Glomerular endothelial cell (primary cell): ENCODE data around the gene AGTR2. TPM values are rescaled to one million over a fixed set of nuclear protein-coding genes. Genes with fewer than 3 reads are reported as not detected.
A peak's percentile ranks its signal among the peaks of the same experiment; 100 is the strongest.
"Not testable (repeated sequence)": the region's sequence is repeated elsewhere in the genome, so short reads cannot be mapped to it uniquely, and the experiment has no call there.

Experiments
- DNase-seq: peaks from one replicate; pipeline ENCODE4 v3.0.0-alpha.2; 2011; ENCODE audit warnings: low read depth, low spot score; ENCODE audit errors: extremely low read depth
- total RNA-seq: library from RNA; depleted of rRNA; stranded (reverse); fragments of >200 nt; gene quantifications from 2 replicates; pipeline ENCODE4 v1.2.3, GENCODE V29; 2015

AGTR2 gene, protein sequence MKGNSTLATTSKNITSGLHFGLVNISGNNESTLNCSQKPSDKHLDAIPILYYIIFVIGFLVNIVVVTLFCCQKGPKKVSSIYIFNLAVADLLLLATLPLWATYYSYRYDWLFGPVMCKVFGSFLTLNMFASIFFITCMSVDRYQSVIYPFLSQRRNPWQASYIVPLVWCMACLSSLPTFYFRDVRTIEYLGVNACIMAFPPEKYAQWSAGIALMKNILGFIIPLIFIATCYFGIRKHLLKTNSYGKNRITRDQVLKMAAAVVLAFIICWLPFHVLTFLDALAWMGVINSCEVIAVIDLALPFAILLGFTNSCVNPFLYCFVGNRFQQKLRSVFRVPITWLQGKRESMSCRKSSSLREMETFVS
- not detected in 2 replicates for total RNA-seq

DNA sequence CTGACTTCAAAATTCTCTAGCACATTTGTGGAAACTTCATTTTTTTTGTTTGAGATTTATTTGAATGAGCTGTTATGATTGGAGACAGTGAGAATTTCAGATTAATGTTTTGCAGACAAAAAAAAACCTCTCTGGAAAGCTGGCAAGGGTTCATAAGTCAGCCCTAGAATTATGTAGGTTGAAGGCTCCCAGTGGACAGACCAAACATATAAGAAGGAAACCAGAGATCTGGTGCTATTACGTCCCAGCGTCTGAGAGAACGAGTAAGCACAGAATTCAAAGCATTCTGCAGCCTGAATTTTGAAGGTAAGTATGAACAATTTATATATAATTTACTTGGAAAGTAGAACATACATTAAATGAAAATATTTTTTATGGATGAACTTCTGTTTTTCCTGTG, at the start of gene AGTR2:
TSS of gene AGTR2 (plus strand) at position 234 of the 400 bp plus-strand sequence. CDS start 1,537 bp downstream, outside the sequence.
- DNase-seq: no peak

GRCh38 chrX:116135277-116135676, 35.3 kb upstream of the AGTR2 start:
- no peak for DNase-seq

DNA sequence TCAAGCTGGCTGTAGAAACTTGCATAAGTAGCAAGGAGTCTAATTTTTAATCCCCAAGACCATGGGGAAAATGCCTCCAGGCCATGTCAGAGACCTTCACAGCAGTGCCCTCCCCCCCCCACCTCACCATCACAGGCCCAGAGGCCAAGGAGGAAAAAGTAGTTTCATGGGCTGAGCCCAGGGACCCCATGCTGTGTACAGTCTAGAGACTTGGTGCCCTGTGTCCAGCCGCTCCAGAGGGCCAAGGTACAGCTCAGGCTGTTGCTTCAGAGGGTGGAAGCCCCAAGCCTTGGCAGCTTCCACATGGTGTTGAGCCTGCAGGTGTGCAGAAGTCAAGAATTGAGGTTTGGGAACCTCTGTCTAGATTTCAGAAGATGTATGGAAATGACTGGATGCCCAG, 29.3 kb upstream of the AGTR2 start:
- not testable (repeated sequence) for DNase-seq

- no peak for DNase-seq
These were observed 27.6 kb upstream of the AGTR2 start for GRCh38 chrX:116142976-116143375.

DNA sequence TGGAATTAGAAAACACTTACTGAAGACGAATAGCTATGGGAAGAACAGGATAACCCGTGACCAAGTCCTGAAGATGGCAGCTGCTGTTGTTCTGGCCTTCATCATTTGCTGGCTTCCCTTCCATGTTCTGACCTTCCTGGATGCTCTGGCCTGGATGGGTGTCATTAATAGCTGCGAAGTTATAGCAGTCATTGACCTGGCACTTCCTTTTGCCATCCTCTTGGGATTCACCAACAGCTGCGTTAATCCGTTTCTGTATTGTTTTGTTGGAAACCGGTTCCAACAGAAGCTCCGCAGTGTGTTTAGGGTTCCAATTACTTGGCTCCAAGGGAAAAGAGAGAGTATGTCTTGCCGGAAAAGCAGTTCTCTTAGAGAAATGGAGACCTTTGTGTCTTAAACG, 2.4 kb downstream of the AGTR2 start:
- no peak for DNase-seq

GRCh38 chrX:116181300-116181699, 10.8 kb downstream of the AGTR2 start:
- DNase-seq: no peak

- DNase-seq: no peak
These were observed 14.6 kb downstream of the AGTR2 start for GRCh38 chrX:116185163-116185562.

GRCh38 chrX:116194649-116195048, 24.1 kb downstream of the AGTR2 start:
- no peak for DNase-seq

DNA sequence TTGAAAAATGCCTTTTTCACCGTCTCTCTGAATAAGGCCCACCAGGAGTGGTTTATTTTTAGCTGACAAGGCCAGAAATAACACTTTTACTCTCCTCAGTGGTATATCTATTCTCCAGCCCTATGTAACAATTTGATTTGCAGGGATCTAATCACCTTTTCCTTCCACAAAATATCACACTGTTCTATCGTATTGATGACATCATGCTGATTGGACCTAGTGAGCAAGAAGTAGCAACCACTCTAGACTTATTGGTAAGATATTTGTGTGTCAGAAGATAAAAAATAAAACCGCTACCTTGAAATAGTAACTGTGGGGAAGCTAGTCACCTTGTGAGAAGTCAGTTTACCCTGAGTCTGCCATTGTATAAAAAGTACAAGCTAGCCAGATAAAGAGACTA, 27.7 kb downstream of the AGTR2 start:
- no peak for DNase-seq

DNA sequence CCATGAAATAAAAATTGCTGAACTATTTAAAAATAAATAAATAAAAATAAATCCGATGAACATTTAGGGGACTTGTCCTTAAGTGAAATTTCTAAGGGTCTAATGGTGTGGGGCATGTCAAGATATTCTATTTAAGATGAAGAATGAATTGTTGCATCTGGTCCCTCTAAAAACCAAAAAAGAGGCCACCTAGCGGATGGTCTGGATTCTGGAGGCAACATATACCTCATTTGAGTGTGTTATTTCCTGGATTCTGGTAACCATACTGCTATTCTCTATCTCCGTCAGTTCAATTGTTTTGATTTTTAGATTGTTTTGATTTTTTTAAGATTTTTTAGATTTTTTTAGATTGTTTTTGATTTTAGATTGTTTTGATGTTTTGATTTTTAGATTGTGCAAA, 28.3 kb downstream of the AGTR2 start:
- no peak for DNase-seq

GRCh38 chrX:116204932-116205331, 34.4 kb downstream of the AGTR2 start:
- DNase-seq: peak; percentile 3

GRCh38 chrX:116213262-116213661, 42.7 kb downstream of the AGTR2 start:
- no peak for DNase-seq

GRCh38 chrX:116217080-116217479, 46.5 kb downstream of the AGTR2 start:
- not testable (repeated sequence) for DNase-seq
